GM21447 (cell line): ENCODE measurements around the gene COLQ.

ENCODE experiments used
- ATAC-seq: cut with Tn5 transposase; IDR thresholded peaks from one replicate; pipeline ENCODE4 v1.9.1; 2021; ENCODE audit not compliant: unreplicated experiment

The COLQ gene

GRCh38 chr3:15520804-15521572 is 518 bp downstream of the COLQ start:
- no peak for ATAC-seq

- ATAC-seq = no peak
Observed at GRCh38 chr3:15520185-15520584, 1.3 kb downstream of the COLQ start.

GRCh38 chr3:15519096-15519495 is 2.4 kb downstream of the COLQ start:
- ATAC-seq = no peak

- ATAC-seq = no peak
Observed at GRCh38 chr3:15514663-15515340, 6.7 kb downstream of the COLQ start.

- no peak for ATAC-seq
Observed at GRCh38 chr3:15513810-15514662, 7.5 kb downstream of the COLQ start.

- no peak for ATAC-seq
Observed at GRCh38 chr3:15513116-15513515, 8.4 kb downstream of the COLQ start.

GRCh38 chr3:15512166-15512565 is 9.3 kb downstream of the COLQ start:
- no peak for ATAC-seq

- no peak for ATAC-seq
Observed at GRCh38 chr3:15511156-15511555, 10.3 kb downstream of the COLQ start.

GRCh38 chr3:15510493-15510892 is 11.0 kb downstream of the COLQ start:
- no peak for ATAC-seq

GRCh38 chr3:15506571-15506970 is 14.9 kb downstream of the COLQ start:
- no peak for ATAC-seq

- no peak for ATAC-seq
Observed at GRCh38 chr3:15505479-15506165, 15.9 kb downstream of the COLQ start.

GRCh38 chr3:15502616-15503015 is 18.9 kb downstream of the COLQ start:
- no peak for ATAC-seq

- ATAC-seq = no peak
Observed at GRCh38 chr3:15501126-15501525, 20.4 kb downstream of the COLQ start.

GRCh38 chr3:15500107-15500724 is 21.3 kb downstream of the COLQ start:
- no peak for ATAC-seq

GRCh38 chr3:15499536-15499935 is 22.0 kb downstream of the COLQ start:
- ATAC-seq = no peak

- ATAC-seq = no peak
Observed at GRCh38 chr3:15498431-15499214, 22.9 kb downstream of the COLQ start.

- no peak for ATAC-seq
Observed at GRCh38 chr3:15497964-15498363, 23.5 kb downstream of the COLQ start.

- no peak for ATAC-seq
Observed at GRCh38 chr3:15496341-15496664, 25.2 kb downstream of the COLQ start.

- no peak for ATAC-seq
Observed at GRCh38 chr3:15495461-15496340, 25.8 kb downstream of the COLQ start.
